Fibroblast of mammary gland (primary cell): ENCODE data around the gene COL28A1.
"Not testable (repeated sequence)": the region's sequence is repeated elsewhere in the genome, so short reads cannot be mapped to it uniquely, and the experiment has no call there.

Source experiments
- DNase-seq: peaks from one replicate; pipeline ENCODE4 v3.0.0-alpha.2; 2010; ENCODE audit warnings: low read depth
- H3K4me3 ChIP-seq: 2 replicates; pipeline ENCODE4 v1.5.1; 2011; ENCODE audit warnings: low read depth, mild to moderate bottlenecking, low read length, moderate library complexity; ENCODE audit not compliant: control insufficient read depth
- TF ChIP-seq, protein P1 (sequence below): conservative IDR thresholded peaks from 2 replicates; pipeline ENCODE4 v1.5.1; 2011; ENCODE audit warnings: low read depth, low read length, inconsistent platforms; ENCODE audit not compliant: control insufficient read depth, insufficient read depth

COL28A1 gene

DNA sequence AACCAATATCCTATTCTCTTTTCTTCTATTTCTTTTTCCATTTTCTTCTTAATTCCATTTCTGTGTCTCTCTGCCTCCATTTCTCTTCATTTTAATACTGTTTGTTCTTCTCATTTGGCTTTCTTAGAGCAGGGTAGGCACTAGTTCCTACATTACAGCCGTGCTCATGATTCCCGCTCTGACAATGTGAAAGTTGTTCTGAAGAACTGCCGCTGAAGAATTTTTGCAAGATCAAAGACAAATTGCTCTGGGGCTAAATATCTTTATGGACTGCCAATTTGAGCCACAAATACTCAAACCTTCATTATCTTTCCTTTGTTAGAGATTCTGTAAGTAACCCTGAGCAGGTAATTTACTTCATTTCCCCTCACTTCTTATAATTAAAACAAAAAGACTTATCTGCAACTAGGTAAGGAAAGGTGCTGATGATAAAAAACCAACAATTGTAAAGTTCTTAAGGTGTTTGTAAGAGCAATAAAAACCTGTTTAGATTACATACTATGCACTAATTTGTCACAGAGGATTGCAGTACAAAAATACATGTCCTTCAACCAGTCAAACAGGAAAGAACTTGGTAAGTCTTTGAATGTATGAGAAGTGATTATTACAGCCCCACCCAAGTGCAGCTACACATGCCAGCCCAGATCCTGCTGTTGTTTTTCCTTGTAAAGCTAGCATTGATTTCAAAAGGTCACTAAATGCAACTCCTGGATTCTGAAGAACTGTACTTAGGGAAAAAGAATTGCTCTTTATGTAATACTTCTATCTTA lies 127.5 kb downstream of the COL28A1 start:
- DNase-seq, result no peak
- H3K4me3 ChIP-seq, result no peak overlapping the region
- TF ChIP-seq, protein P1, sequence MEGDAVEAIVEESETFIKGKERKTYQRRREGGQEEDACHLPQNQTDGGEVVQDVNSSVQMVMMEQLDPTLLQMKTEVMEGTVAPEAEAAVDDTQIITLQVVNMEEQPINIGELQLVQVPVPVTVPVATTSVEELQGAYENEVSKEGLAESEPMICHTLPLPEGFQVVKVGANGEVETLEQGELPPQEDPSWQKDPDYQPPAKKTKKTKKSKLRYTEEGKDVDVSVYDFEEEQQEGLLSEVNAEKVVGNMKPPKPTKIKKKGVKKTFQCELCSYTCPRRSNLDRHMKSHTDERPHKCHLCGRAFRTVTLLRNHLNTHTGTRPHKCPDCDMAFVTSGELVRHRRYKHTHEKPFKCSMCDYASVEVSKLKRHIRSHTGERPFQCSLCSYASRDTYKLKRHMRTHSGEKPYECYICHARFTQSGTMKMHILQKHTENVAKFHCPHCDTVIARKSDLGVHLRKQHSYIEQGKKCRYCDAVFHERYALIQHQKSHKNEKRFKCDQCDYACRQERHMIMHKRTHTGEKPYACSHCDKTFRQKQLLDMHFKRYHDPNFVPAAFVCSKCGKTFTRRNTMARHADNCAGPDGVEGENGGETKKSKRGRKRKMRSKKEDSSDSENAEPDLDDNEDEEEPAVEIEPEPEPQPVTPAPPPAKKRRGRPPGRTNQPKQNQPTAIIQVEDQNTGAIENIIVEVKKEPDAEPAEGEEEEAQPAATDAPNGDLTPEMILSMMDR, result no peak

GRCh38 chr7:7405461-7405860 lies 130.2 kb downstream of the COL28A1 start:
- DNase-seq, result no peak
- H3K4me3 ChIP-seq, result no peak overlapping the region
- TF ChIP-seq, protein P1, result no peak

GRCh38 chr7:7399707-7400106 lies 136.0 kb downstream of the COL28A1 start:
- H3K4me3 ChIP-seq, result no peak overlapping the region
- DNase-seq, result no peak
- TF ChIP-seq, protein P1, result no peak

GRCh38 chr7:7395785-7396184 lies 139.9 kb downstream of the COL28A1 start:
- no peak overlapping the region for H3K4me3 ChIP-seq
- no peak for DNase-seq
- TF ChIP-seq, protein P1, result no peak

DNA sequence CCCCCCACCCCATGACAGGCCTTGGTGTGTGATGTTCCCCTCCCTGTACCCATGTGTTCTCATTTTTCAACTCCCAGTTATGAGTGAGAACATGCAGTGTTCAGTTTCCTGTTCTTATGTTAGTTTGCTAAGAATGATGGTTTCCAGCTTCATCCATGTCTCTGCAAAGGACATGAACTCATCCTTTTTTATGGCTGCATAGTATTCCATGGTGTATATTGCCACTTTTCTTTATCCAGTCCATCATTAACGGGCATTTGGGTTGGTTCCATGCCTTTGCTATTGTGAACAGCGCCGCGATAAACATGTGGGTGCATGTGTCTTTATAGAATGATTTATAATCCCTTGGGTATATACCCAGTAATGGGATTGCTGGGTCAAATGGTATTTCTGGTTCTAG lies 147.5 kb downstream of the COL28A1 start:
- not testable (repeated sequence) for DNase-seq, H3K4me3 ChIP-seq

GRCh38 chr7:7385421-7385820 lies 150.3 kb downstream of the COL28A1 start:
- DNase-seq, result peak; percentile 2
- no peak overlapping the region for H3K4me3 ChIP-seq
- TF ChIP-seq, protein P1, result no peak

- no peak for DNase-seq
- TF ChIP-seq, protein P1, result no peak
- H3K4me3 ChIP-seq, result no peak overlapping the region
Observed at GRCh38 chr7:7384228-7384627, 151.4 kb downstream of the COL28A1 start.
